ENCODE results near the gene COL4A4.

DNA sequence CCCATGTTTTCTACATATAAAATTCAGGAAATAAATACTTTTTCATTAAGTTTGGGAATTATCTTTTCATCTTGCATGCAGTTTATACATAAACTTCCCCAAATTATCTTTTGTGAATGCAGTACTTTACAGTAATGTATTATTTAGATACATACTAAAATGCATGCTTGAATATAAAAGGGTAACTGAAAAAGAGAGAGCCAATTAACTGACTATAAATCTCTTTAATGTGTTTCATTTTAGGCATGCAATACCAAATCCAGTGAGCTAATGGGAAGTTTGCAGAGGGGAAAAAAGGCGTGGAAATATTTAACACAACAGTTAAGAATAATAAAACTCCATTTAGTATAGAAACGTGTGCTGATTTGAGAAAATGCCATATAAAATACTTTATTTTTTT, 39.2 kb downstream of the COL4A4 start:
- TF ChIP-seq, protein P1, sequence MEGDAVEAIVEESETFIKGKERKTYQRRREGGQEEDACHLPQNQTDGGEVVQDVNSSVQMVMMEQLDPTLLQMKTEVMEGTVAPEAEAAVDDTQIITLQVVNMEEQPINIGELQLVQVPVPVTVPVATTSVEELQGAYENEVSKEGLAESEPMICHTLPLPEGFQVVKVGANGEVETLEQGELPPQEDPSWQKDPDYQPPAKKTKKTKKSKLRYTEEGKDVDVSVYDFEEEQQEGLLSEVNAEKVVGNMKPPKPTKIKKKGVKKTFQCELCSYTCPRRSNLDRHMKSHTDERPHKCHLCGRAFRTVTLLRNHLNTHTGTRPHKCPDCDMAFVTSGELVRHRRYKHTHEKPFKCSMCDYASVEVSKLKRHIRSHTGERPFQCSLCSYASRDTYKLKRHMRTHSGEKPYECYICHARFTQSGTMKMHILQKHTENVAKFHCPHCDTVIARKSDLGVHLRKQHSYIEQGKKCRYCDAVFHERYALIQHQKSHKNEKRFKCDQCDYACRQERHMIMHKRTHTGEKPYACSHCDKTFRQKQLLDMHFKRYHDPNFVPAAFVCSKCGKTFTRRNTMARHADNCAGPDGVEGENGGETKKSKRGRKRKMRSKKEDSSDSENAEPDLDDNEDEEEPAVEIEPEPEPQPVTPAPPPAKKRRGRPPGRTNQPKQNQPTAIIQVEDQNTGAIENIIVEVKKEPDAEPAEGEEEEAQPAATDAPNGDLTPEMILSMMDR (IDR thresholded peaks at IDR 0.05; ENCODE audit: poor library complexity) = no peak
- TF ChIP-seq EZH2 (IDR thresholded peaks at IDR 0.05; ENCODE audit: borderline replicate concordance) (no peak), EZH2phosphoT487 (IDR thresholded peaks at IDR 0.05; ENCODE audit: low read depth, severe bottlenecking, unreplicated experiment) (no peak)
